ENCODE data around the gene DNAH14.
"Not testable (repeated sequence)": the region's sequence is repeated elsewhere in the genome, so short reads cannot be mapped to it uniquely, and the experiment has no call there.

Gene DNAH14

DNA sequence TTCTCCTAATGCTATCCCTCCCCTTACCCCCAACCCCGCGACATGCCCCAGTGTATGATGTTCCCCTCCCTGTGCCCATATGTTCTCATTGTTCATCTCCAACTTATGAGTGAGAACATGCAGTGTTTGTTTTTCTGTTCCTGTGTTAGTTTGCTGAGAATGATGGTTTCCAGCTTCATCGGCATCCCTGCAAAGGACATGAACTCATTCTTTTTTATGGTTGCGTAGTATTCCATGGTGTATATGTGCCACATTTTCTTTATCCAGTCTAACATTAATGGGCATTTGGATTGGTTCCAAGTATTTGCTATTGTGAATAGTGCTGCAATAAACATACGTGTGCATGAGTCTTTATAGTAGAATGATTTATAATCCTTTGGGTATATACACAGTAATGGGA is 78.6 kb downstream of the DNAH14 start:
- not testable (repeated sequence) for DNase-seq, H3K27ac Mint-ChIP-seq, H3K27me3 Mint-ChIP-seq, ATAC-seq, H3K4me1 Mint-ChIP-seq, H3K4me3 Mint-ChIP-seq
- H3K9me3 Mint-ChIP-seq: peaks cover 4 to 25% of the 10 kb centered on the region in 2 donors

DNA sequence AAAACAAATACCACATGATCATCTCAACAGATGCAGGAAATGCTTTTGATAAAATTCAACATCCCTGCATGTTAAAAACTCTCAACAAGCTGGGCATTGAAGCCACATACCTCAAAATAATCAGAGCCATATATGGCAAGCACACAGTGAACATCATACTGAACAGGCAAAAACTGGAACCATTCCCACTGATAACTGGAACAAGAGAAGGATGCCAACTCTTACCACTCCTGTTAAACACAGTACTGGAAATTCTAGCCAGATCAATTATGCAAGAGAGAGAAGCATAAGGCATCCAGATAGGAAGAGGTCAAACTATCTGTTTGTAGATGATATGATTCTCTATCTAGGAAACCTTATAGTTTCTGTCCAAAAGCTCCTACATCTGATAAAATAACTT is 91.6 kb downstream of the DNAH14 start:
- no peak overlapping the region for H3K27ac Mint-ChIP-seq
- no peaks in the 10 kb centered on the region for H3K4me1 Mint-ChIP-seq
- H3K4me3 Mint-ChIP-seq: no peak overlapping the region
- H3K27me3 Mint-ChIP-seq: no peaks in the 10 kb centered on the region
- DNase-seq (no peak), ATAC-seq (no peak)
- peaks cover 12 to 31% of the 10 kb centered on the region in 2 donors for H3K9me3 Mint-ChIP-seq

DNA sequence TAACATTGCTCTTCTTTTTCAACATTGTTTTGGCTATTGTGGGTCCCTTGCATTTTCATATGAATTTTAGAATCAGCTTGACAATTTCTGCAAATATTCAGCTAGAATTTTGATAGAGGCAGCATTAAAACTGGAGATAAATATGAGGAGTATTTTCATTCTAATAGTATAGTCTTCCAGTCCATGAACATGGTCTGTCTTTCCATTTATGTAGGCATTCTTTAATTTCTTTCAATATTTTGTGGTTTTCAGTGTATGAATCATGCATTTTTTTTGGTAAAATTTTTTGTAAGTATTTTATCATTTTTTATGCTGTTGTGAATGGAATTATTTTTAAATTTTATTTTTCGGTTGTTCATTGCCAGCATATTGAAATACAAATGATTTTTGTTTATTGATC is 97.2 kb downstream of the DNAH14 start:
- Mint-ChIP-seq H3K27ac (no peak overlapping the region), H3K4me1 (no peaks in the 10 kb centered on the region), H3K9me3 (peaks cover 0 to 7% of the 10 kb centered on the region in 2 donors), H3K27me3 (no peaks in the 10 kb centered on the region), H3K4me3 (no peak overlapping the region)
- ATAC-seq (no peak), DNase-seq (no peak)

DNA sequence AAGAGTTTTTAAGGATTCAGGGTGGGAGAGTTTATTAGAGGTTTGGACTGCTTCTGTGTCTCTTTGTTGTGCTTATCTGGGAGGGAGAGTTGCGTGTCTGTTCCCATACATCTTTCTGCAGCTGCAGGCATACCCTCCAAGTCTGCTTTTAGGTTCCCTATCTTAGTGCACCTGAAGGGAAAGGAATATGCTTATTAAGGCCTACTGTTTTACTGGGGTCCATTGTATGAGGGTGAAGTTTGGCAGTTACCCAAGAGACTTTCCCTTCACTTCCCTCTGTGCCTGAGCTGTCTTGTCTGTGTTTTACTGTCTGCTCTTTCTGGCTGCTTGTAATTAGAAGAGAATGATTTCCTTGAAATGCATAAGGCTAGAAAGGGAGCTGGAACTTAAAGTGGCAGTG is 107.0 kb downstream of the DNAH14 start:
- H3K4me1 Mint-ChIP-seq, H3K27ac Mint-ChIP-seq, ATAC-seq, H3K4me3 Mint-ChIP-seq, DNase-seq, H3K9me3 Mint-ChIP-seq, H3K27me3 Mint-ChIP-seq: not testable (repeated sequence)

DNA sequence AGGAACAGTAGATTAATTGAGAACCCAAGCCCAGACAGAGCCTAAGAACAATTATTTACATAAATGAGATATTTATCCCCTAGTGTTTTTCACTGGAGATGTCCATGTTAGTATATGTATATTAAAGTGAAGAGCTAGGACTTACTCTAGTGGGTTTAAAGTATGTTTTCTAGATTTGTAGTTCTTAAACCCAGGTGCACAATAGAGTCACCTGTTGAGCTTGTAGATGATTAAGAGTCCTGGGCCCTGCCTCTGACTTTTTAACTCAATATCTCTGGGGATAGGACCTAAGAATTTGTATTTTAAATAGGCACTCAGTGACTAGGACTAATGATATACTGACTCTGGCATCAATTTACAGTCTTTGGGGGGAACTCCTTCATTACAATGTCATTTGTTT is 112.8 kb downstream of the DNAH14 start:
- Mint-ChIP-seq H3K4me1 (no peaks in the 10 kb centered on the region), H3K4me3 (no peak overlapping the region), H3K9me3 (no peaks in the 10 kb centered on the region), H3K27me3 (no peaks in the 10 kb centered on the region), H3K27ac (no peak overlapping the region)
- no peak for ATAC-seq
- no peak for DNase-seq

DNA sequence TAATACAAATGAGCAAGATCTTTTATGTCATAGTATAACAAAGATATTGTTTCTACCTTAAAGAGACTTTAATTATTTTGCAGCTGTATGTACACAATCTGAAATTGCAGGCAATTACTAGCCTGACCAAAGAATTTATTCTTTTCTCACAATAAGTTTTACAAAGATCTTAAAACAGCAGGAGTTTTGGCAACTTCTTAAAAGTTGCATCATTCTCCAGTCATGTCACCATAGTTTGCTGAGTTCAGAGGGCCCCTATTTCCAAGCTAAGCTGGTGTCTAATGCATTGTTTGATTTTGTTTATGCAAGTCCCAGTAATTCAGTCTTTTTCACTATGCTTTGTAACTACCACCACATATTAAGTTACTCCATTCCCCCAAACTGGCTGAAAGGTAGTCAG is 114.8 kb downstream of the DNAH14 start:
- ATAC-seq (no peak), DNase-seq (no peak)
- Mint-ChIP-seq H3K27ac (no peak overlapping the region), H3K9me3 (no peaks in the 10 kb centered on the region), H3K4me1 (no peaks in the 10 kb centered on the region), H3K4me3 (no peak overlapping the region), H3K27me3 (no peaks in the 10 kb centered on the region)

DNA sequence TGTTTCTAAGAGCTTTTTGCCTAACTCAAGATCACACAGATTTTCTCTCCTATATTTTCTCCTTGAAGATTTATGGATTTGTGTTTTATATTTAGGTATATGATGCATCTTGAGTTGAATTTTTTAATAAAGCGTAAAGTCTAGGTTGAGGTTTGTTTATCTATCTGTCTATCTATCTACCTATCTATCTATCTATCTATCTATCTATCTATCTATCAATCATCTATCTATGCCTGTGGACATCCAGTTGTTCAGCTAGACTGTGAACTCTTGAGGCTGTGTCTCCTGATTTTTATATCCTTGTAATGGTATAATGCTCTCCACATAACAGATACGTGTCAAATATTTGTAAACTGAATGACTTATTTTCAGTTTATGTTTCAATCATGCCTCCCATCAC is 120.1 kb downstream of the DNAH14 start:
- no peak overlapping the region for H3K27ac Mint-ChIP-seq
- H3K4me3 Mint-ChIP-seq: no peak overlapping the region
- no peak for DNase-seq
- no peaks in the 10 kb centered on the region for H3K27me3 Mint-ChIP-seq
- no peak for ATAC-seq
- H3K4me1 Mint-ChIP-seq: no peaks in the 10 kb centered on the region
- no peaks in the 10 kb centered on the region for H3K9me3 Mint-ChIP-seq

DNA sequence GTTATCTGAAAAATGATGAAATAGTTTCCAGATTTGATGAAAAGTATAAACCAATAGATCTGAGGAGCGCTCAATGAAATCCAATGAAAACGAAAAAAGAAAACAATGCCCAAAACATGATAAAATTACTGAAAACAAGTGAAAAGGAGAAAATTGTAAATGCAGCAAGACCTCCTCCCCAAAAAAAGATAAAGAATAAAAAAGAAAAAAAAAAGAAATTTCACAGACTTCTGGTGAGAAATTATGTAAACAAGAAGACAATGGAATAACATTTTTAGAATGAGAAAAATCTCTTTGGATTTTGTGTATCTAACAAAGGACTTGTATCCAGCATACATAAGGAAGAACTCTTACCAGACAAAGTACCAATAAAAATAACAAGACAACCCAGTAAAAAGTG is 134.2 kb downstream of the DNAH14 start:
- H3K27me3 Mint-ChIP-seq: peaks cover 8% of the 10 kb centered on the region
- no peak for ATAC-seq
- no peak overlapping the region for H3K4me3 Mint-ChIP-seq
- DNase-seq: no peak
- H3K4me1 Mint-ChIP-seq: no peaks in the 10 kb centered on the region
- no peak overlapping the region for H3K27ac Mint-ChIP-seq
- peaks cover 14 to 15% of the 10 kb centered on the region in 2 donors for H3K9me3 Mint-ChIP-seq

DNA sequence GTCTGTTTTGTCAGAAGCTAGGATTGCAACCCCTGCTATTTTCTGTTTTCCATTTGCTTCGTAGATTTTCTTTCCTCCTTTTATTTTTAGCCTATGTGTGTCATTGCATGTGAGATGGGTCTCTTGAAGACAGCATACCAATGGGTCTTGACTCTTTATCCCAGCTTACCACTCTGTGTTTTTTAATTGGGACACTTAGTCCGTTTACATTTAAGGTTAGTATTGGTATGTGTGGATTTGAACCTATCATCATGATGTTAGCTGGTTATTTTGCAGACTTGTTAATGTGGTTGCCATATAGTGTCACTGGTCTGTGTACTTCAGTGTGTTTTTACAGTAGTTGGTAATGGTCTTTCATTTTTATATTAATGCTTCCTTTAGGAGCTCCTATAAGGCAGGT is 141.5 kb downstream of the DNAH14 start:
- Mint-ChIP-seq H3K27ac (no peak overlapping the region), H3K4me1 (no peaks in the 10 kb centered on the region), H3K4me3 (no peak overlapping the region), H3K9me3 (peaks cover 35 to 41% of the 10 kb centered on the region in 2 donors), H3K27me3 (no peaks in the 10 kb centered on the region)
- ATAC-seq (no peak), DNase-seq (no peak)

DNA sequence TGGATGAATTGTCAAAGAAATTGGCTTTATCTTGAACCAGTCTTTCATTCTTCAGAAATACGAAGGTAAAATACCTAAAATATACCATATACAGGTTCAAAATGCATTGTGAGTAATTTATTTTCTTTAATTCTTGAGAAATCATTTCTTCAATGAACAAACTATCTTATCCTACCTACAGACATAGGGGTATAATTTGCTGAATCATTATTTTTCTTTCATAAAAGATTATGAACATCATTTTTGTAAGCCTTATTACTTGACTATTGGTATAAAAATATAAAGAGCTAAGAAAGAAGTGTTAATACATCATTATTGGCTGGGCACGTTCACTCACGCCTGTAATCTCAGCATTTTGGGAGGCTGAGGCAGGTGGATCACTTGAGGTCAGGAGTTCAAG is 167.7 kb downstream of the DNAH14 start:
- H3K9me3 Mint-ChIP-seq: no peaks in the 10 kb centered on the region

DNA sequence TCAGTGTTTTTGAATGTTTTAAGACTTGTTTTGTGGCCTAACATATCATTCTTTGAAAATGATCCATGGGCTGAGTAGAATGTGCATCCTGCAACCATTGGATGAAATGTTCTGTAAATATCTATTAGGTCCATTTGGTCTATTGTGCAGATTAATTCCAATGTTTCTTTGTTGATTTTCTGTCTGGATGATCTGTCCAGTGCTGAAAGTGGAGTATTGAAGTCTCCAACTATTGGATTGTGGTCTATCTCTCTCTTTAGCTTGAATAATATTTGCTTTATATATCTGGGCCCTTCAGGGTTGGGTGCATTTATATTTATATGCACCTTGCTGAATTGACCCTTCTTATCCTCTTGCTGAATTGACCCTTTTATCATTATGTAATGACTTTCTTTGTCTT is 181.5 kb downstream of the DNAH14 start:
- H3K4me1 Mint-ChIP-seq: no peaks in the 10 kb centered on the region
- no peak for DNase-seq
- no peak for ATAC-seq
- H3K4me3 Mint-ChIP-seq: no peak overlapping the region
- H3K27me3 Mint-ChIP-seq: no peaks in the 10 kb centered on the region
- no peak overlapping the region for H3K27ac Mint-ChIP-seq
- H3K9me3 Mint-ChIP-seq: peaks cover 0 to 3% of the 10 kb centered on the region in 2 donors

More for the DNA sequence above, 167.7 kb downstream of the DNAH14 start:
- no peaks in the 10 kb centered on the region for H3K4me1 Mint-ChIP-seq
- H3K4me3 Mint-ChIP-seq: no peak overlapping the region
- H3K27me3 Mint-ChIP-seq: no peaks in the 10 kb centered on the region
- DNase-seq (no peak), ATAC-seq (no peak)
- H3K27ac Mint-ChIP-seq: no peak overlapping the region

DNA sequence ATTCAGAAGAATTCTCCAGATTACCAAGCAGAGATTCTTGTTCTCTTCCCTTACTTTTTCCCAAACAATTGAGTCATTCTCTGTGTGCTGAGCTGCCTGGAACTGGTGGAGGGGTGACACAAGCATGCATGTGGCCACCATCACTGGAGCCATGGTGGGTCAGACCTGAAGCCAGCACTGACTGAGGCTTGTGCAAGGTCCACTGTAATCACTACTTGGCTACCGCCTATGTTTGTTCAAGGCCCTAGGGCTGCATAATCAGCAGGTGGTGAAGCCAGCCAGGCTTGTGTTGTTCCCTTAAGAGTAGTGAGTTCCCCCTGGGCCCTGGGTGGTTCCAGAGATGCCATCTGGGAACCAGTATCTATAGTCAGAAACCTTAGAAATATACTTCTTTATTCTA is 183.8 kb downstream of the DNAH14 start:
- no peak overlapping the region for H3K27ac Mint-ChIP-seq
- H3K4me3 Mint-ChIP-seq: no peak overlapping the region
- no peaks in the 10 kb centered on the region for H3K9me3 Mint-ChIP-seq
- ATAC-seq (no peak), DNase-seq (no peak)
- no peaks in the 10 kb centered on the region for H3K27me3 Mint-ChIP-seq
- no peaks in the 10 kb centered on the region for H3K4me1 Mint-ChIP-seq

DNA sequence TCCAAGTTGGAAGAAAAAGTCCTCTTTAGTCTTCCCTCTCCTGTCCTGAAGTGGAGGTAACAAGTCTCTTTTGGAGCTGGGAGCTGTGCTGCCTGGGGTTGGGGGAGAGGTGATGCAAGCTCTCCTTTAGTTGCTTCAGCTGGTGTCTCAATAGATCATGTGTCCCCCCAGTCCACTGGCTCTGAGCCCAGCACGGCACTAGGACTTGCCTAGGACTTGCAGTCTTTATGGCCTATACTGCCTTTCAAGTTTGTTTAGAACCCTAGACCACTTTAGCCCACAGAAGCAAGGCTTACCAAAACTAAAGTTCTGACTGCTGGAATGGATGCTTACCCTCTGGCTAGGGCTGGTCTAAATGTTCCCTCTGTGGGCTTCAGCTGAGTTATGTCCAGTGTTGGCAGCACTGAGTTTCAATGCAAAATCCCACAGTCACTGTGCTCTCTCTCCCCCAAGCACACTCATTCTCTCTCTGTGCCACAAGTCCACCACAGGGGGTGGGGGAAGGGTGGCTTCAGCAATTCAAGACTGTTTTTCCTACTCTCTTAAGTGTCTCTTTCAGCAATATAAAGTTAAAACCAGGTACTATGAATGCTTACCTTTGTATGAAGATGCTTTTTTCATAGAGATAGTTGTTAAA is 185.0 kb downstream of the DNAH14 start:
- no peaks in the 10 kb centered on the region for H3K9me3 Mint-ChIP-seq
- no peaks in the 10 kb centered on the region for H3K27me3 Mint-ChIP-seq
- H3K4me3 Mint-ChIP-seq: no peak overlapping the region
- DNase-seq (no peak), ATAC-seq (no peak)
- no peaks in the 10 kb centered on the region for H3K4me1 Mint-ChIP-seq
- peak overlapping the region in 1 of 2 donors; percentile 73 for H3K27ac Mint-ChIP-seq

DNA sequence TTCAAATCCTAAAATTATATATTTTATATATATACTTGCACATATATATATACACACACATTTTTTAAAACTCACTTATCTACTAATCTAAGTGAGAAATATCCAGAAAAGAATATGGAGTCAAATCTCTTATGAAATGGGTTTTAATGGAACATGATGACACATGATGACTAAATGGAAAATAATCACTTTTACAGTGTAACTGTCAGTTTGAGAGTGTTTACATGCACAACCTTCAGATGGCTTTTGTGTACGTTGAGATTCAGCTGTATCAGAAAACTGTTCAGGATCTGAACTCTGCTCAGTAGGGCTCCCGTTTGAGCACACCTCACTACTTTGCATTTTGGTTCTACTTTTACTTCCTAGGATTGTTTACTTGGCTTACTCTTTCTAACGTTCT is 189.8 kb downstream of the DNAH14 start:
- Mint-ChIP-seq H3K4me3 (no peak overlapping the region), H3K27ac (no peak overlapping the region)

DNA sequence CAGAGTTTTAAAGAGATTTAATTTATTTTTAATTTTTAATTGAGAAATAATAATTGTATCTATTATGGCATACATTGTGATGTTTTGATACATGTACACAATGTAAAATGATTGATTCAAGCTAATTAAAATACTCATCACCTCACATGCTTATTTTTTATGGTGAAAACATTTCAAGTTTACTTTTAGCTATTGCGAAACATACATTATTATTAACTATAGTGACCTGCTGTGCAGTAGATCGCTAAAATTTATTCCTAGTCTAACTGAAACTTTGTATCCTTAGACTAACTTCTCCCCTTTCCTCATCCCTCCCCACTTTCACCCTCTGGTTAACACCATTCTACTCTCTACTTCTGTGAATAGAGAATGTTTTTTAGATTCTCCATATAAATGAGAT is 191.6 kb downstream of the DNAH14 start:
- Mint-ChIP-seq H3K27me3 (no peaks in the 10 kb centered on the region), H3K9me3 (no peaks in the 10 kb centered on the region), H3K4me1 (no peaks in the 10 kb centered on the region), H3K27ac (no peak overlapping the region), H3K4me3 (no peak overlapping the region)
- DNase-seq (no peak), ATAC-seq (no peak)

More for the DNA sequence above, 189.8 kb downstream of the DNAH14 start:
- DNase-seq (no peak), ATAC-seq (no peak)
- Mint-ChIP-seq H3K9me3 (no peaks in the 10 kb centered on the region), H3K27me3 (no peaks in the 10 kb centered on the region), H3K4me1 (no peaks in the 10 kb centered on the region)

DNA sequence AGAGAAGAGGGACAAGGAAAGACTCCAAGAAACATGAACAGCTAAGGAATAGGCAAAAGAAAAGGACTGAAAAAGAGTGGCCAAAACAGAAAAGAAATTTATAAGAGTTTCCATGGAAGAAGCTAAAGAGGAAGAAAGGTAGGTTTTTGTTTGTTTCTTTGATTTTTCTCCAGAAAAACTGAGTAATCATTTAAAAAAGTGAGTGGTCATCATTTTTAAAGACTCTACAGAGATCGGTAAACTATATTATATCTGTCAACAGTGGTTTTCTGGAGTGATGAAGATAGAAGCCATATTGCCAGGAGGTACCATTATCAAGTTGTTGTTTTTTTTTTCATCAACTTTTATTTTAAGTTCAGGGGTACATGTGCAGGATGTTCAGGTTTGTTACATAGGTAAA is 202.4 kb downstream of the DNAH14 start:
- Mint-ChIP-seq H3K4me1 (no peaks in the 10 kb centered on the region), H3K27ac (no peak overlapping the region), H3K4me3 (no peak overlapping the region), H3K9me3 (peaks cover 9 to 30% of the 10 kb centered on the region in 2 donors), H3K27me3 (peaks cover 5% of the 10 kb centered on the region)
- DNase-seq (no peak), ATAC-seq (no peak)

DNA sequence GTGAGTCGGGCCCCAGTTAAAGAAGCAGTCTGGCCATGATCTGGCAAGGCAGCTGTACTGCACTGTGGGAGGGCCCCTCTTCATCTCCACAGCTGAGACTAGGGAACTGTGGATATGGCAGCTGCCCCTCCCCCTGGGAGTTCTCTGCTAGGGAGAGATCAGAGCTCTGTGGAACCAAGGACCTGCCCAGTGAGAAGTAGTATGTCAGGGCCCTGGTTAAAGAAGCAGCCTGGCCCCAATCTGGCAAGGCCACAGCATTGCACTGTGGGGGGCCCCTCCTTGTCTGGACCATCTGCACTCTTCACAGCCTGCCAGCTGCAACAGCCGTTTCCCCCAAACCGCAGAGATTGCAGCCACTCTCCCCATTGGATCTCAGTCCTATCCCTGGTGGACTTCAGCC is 208.5 kb downstream of the DNAH14 start:
- H3K9me3 Mint-ChIP-seq: peaks cover 9 to 32% of the 10 kb centered on the region in 2 donors
- H3K4me1 Mint-ChIP-seq: no peaks in the 10 kb centered on the region
- H3K27ac Mint-ChIP-seq: no peak overlapping the region
- peaks cover 7% of the 10 kb centered on the region for H3K27me3 Mint-ChIP-seq
- no peak for DNase-seq
- ATAC-seq: no peak
- no peak overlapping the region for H3K4me3 Mint-ChIP-seq

Data from stimulated activated naive CD8-positive, alpha-beta T cell treated with anti-CD3 and anti-CD28 coated beads, Interleukin-15, amount 100 ng/mL, for 72 hours (primary cell).